ENCODE results near the gene ARL16.
A peak's percentile ranks its signal among the peaks of the same experiment; 100 is the strongest.

Gene ARL16

DNA sequence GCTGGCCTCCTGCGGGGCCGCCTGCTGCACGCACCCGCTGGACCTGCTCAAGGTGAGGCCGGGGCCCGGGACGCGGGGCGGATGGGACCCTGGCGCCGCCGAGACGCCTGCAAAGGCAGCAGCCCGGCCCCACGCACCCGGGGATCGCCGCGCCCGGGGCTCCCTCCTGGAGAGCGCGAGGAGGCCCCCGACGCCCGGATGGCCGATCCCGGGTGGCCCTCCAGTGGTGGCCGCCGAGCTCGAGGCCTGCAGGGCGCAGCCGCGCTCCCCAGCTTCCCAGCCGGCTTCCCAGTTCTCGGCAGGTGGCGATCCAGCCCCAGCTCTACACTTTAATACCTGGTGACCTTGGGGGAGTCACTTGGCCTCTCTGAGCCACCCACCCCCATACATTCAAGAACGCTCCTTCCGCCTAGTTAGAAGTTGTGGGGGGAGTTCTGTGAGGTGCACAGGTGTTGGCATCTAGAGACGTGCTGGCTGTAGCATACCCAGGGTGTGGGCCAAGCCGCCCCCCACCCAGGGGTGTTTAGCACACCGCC is 28.9 kb upstream of the ARL16 start:
- DNase-seq: peak; percentile 4

DNA sequence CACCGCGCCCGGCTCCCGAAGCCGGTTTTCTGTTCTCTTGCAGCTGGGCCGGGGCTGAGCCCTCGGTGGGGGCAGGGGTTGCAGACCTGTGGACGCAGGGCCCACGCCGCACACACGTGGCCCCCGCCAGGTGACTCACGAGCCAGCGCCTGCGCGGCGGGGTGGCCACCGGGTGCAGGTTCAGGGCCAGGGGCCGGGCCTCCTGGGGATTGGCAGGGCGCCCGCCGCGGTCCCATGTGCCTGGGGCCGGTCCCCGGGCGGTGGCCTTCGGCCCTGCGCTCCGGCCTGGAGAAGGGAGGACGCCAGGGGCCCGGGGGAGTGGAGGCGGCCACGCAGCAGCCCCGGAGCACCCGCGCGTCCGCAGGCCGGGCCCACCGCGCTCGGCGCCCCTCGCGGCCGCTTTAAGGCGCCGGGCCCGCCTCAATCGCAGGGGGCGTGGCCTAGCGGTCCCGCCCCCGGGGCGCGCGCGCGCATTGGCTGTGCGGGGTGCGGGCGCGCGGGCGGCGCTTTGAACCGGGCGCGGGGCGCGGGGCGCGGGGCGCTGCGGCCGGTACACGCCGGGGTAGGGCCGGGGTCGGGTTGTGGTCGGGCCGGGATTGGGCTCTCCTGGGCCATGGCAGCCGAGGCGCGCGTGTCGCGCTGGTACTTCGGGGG is 28.3 kb upstream of the ARL16 start, which contains the start of gene SLC25A10:
TSS of gene SLC25A10 (plus strand) at position 471 of the 654 bp plus-strand sequence. CDS start at position 614, 143 bp downstream.
- DNase-seq: peak; percentile 61

DNA sequence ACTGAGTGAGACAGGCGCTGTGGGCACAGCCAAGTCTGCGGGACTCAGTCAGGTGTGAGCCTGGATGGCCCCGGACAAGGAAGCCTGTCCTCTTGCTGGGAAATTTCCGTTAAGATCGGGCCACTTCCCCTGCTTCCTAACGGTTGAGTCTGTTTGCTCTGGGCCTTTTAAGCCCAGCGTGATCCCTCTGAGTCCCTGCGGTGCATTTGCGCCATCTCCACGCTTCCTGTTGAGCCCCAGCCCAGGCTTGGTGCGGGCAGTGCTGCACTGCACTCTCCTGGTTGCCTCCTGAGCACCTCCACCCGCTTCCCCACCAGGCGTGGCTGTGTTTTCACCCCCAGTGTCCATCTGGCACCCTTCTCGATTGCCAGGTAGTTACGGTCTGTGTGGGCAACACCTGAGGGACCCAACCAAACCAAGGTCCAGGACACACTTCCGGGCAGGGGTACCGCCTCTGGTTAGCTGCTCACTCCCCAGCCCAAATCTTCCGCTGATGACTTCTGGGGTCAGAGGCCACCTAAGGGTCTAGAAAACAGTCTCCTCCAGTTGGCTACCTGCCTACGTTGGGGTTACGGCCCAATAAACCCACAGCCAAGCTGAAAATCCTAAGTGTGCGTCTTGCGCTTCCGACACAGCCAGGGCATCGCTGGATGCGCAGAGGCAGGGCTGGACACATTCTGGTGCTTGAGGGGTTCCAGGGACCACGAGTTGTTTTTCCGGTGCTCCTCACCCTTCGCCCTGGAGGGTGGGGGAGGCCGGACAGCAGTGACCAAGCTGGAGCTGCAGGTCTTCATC is 27.1 kb upstream of the ARL16 start:
- DNase-seq: peak; percentile 88

DNA sequence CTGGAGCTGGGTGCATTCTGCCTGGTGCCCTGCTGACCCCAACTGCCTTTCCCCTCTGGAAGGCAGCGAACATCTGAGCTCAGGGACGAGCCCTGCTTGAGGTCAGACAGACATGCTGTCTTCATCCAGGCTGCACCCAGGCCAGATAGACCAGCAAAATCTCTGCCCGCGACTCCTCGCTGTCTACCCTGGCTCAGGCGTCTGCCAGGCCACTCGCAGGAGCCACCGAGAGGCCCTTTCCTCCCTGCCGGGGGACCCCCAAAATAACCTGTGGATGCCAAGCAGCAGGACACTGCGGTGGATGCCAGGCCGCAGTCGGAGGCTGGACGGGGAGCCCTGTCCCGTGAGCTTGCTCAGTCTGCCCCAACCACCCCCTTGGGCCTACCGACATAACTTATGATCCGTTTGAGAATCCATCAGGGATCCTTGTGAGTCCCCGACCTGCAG is 25.2 kb upstream of the ARL16 start:
- DNase-seq: no peak

GRCh38 chr17:81707725-81708646 is 24.4 kb upstream of the ARL16 start:
- no peak for DNase-seq

- no peak for DNase-seq
Observed at GRCh38 chr17:81706757-81707624, 23.4 kb upstream of the ARL16 start.

GRCh38 chr17:81706232-81706611 is 22.6 kb upstream of the ARL16 start:
- no peak for DNase-seq

- DNase-seq: no peak
Observed at GRCh38 chr17:81705518-81706231, 22.1 kb upstream of the ARL16 start.

GRCh38 chr17:81703747-81704654 is 20.4 kb upstream of the ARL16 start:
- DNase-seq: no peak

DNA sequence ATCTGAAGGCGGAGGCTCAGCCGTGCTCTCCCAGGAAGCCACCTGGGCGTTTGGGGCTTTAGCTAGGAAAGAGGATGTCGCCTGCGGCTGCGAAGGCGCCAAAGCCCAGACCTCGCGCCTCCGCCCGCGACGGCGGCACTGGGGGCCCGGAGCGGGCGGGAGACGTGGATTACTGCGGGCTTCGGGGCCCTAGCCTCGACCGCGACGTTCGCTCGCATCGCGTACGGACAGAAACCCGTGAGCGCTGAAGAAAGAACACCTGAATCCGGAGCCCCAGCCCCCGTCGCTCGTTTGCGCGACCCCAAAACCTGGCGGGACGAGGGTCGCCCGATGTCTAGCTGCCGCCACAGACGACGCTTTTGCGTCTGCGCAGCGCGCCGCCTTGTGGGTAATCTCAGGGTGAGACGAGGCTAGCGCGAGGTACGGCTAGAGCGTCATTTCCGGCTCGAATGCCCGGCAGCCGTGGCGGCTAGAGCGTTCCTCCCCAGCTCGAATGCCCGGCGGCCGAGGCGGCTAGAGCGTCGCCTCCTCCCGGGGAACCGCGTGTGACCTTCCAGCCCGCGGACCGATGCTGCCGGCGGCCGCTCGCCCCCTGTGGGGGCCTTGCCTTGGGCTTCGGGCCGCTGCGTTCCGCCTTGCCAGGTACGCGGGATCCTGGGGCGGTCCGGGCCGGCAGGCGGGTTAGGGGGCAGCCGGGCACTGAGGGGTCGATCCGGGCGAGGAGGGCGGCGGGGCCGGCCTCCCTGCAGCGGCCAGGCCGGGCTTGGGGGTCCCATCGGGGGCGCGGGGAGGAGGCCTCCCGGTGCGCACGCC is 19.5 kb upstream of the ARL16 start, which contains the start of gene MRPL12:
TSS of gene MRPL12 (plus strand) at position 434 of the 813 bp plus-strand sequence. CDS start at position 569, 135 bp downstream.
- DNase-seq: peak; percentile 80

GRCh38 chr17:81701288-81702071 is 17.9 kb upstream of the ARL16 start:
- DNase-seq: no peak

DNA sequence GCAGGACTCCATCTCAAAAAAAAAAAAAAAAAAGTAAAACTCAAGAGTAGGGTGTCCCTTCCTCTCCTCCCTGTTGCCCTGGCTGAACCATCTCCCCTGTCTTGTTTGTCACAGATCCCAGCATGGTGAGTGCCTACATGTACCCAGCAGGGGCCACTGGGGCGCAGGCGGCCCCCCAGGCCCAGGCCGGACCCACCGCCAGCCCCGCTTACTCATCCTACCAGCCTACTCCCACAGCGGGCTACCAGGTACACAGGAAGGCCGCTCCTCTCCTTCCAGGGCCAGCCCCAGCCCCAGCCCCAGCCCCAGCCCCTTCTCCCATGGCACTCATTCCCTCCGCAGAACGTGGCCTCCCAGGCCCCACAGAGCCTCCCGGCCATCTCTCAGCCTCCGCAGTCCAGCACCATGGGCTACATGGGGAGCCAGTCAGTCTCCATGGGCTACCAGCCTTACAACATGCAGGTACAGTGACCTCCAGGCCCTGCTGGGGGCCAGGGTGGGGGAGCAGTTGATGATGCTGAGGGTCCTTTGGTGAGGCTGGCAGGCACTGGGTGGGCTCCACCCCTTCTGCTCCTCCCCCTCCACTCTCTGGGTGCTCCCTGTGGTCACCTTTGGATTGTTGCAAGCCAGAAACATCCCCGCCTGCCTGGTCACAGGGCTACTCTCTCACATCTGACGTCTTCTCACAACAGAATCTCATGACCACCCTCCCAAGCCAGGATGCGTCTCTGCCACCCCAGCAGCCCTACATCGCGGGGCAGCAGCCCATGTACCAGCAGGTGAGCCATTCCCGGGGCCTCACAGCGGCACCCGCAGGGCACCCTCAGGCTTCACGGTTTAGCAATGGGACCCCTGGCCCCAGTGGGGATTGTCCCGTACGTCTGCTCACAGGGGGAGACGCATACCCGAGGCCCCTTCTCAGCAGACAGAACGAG is 17.0 kb upstream of the ARL16 start:
- no peak for DNase-seq

GRCh38 chr17:81697261-81698044 is 13.9 kb upstream of the ARL16 start:
- DNase-seq: no peak

DNA sequence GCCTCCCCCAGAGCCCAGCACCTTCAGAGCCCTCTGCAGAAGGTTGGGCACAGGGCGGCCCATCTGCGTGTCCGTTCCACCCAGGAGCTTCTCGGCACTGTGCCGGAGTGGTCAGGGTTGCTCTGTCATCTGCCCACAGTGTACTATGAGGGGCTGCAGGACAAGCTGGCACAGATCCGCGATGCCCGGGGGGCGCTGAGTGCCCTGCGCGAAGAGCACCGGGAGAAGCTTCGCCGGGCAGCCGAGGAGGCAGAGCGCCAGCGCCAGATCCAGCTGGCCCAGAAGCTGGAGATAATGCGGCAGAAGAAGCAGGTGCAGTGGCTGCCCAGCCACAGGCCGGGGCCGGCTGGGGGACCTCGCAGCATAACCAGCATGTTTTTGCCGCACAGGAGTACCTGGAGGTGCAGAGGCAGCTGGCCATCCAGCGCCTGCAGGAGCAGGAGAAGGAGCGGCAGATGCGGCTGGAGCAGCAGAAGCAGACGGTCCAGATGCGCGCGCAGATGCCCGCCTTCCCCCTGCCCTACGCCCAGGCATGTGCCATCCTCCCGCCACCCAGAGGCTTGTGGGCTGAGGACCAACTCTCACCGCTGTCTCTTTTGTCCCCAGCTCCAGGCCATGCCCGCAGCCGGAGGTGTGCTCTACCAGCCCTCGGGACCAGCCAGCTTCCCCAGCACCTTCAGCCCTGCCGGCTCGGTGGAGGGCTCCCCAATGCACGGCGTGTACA is 12.8 kb upstream of the ARL16 start:
- DNase-seq: no peak

- no peak for DNase-seq
Observed at GRCh38 chr17:81695801-81696200, 12.2 kb upstream of the ARL16 start.

Measured in GF-D8 (cell line).